BE2C (cell line): ENCODE measurements around the gene SPINK4.

Source experiments
- DNase-seq: peaks from one replicate; pipeline ENCODE4 v3.0.0-alpha.2; 2020
- H3K27me3 ChIP-seq: fragments of 250-450 bp; sonication (Bioruptor Pico); 2 replicates; pipeline ENCODE4 v1.5.1; 2020; ENCODE audit warnings: mild to moderate bottlenecking
- H3K36me3 ChIP-seq: fragments of 250-450 bp; sonication (Bioruptor Pico); 2 replicates; pipeline ENCODE4 v1.5.1; 2020; ENCODE audit warnings: mild to moderate bottlenecking
- H3K4me1 ChIP-seq: fragments of 250-450 bp; sonication (Bioruptor Pico); 2 replicates; pipeline ENCODE4 v1.5.1; 2020
- H3K4me3 ChIP-seq: 2 replicates; pipeline ENCODE4 v1.5.1; 2011; ENCODE audit warnings: low read depth, low read length
- H3K9me3 ChIP-seq: fragments of 250-450 bp; sonication (Bioruptor Pico); 2 replicates; pipeline ENCODE4 v1.5.1; 2020
- CTCF ChIP-seq: IDR thresholded peaks from 2 replicates; pipeline ENCODE4 v1.5.1; 2012; ENCODE audit warnings: mild to moderate bottlenecking, low read depth, low read length

SPINK4 gene

GRCh38 chr9:33236571-33236970 lies 3.4 kb upstream of the SPINK4 start:
- Histone ChIP-seq H3K36me3 (no peaks in the 10 kb centered on the region), H3K4me1 (peaks cover 7% of the 10 kb centered on the region), H3K27me3 (no peaks in the 10 kb centered on the region), H3K9me3 (no peaks in the 10 kb centered on the region), H3K4me3 (no peak overlapping the region)
- DNase-seq, result no peak
- TF ChIP-seq CTCF, result no peak

DNA sequence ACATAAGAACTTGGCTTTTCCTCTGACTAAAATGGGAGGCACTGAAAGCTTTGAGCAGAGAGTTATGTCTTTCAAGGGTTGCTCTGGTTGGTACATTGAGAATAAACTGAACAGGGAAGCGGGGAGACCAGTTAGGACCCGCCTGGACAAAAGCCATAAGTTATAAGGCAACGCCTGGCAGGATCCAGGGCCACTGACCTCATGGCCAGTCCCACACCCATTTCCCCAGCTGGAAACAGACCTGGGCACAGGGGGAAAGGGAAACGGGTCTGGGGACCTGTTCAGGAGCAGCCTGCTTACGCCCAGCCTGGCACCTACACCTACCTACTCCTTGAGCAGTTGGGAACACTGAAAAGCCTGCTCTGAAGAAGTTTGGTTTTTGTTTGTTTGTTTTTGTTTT lies 1.3 kb downstream of the SPINK4 start:
- DNase-seq, result no peak
- no peaks in the 10 kb centered on the region for H3K27me3 ChIP-seq
- TF ChIP-seq CTCF, result no peak
- no peak overlapping the region for H3K4me3 ChIP-seq
- no peaks in the 10 kb centered on the region for H3K36me3 ChIP-seq
- no peaks in the 10 kb centered on the region for H3K9me3 ChIP-seq
- peaks cover 7% of the 10 kb centered on the region for H3K4me1 ChIP-seq

- H3K4me1 ChIP-seq, result peaks cover 7% of the 10 kb centered on the region
- no peak for DNase-seq
- TF ChIP-seq CTCF, result no peak
- no peaks in the 10 kb centered on the region for H3K36me3 ChIP-seq
- H3K4me3 ChIP-seq, result no peak overlapping the region
- H3K27me3 ChIP-seq, result no peaks in the 10 kb centered on the region
- no peaks in the 10 kb centered on the region for H3K9me3 ChIP-seq
Observed at GRCh38 chr9:33242609-33243134, 2.7 kb downstream of the SPINK4 start.

DNA sequence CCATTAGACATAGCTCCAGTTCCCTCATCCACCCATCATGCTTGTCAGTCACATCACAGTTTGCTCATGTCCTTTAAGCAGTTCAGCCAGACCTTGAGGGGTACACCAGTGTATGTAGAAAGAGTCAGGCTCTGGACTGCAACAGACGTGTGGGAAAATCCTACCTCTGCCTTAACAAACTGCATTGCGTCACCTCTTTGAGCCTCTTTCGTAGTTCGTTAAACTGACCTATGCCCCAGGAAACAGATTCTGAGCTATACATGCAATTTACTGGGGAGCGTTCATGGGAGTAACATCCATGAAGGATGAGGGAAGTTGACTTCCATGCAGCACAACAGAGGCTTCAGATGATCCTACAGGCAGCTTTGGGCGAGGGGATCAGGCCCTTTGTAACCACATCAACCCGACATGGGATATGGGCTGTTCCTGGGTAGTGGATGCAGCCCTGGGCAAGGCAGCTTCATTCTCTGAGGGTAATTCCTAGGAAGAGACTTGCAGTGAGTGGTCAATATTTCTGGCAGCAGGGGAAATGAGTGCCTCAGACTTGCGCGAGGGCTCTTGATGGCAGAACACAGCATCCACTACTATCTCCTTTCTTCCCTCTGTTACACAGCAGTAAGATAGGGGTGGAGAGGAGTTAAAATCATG lies 4.3 kb downstream of the SPINK4 start:
- Histone ChIP-seq H3K4me3 (no peak overlapping the region), H3K9me3 (no peaks in the 10 kb centered on the region), H3K4me1 (peaks cover 7% of the 10 kb centered on the region), H3K27me3 (no peaks in the 10 kb centered on the region), H3K36me3 (no peaks in the 10 kb centered on the region; the same call in 1 of the 2 replicates)
- no peak for TF ChIP-seq CTCF
- DNase-seq, result no peak

- no peaks in the 10 kb centered on the region for H3K9me3 ChIP-seq
- TF ChIP-seq CTCF, result no peak
- H3K4me1 ChIP-seq, result no peaks in the 10 kb centered on the region; the same call in 1 of the 2 replicates
- no peak for DNase-seq
- no peak overlapping the region for H3K4me3 ChIP-seq
- no peaks in the 10 kb centered on the region for H3K27me3 ChIP-seq
- no peaks in the 10 kb centered on the region; the same call in none of the 2 replicates for H3K36me3 ChIP-seq
Observed at GRCh38 chr9:33245341-33245740, 5.4 kb downstream of the SPINK4 start.

DNA sequence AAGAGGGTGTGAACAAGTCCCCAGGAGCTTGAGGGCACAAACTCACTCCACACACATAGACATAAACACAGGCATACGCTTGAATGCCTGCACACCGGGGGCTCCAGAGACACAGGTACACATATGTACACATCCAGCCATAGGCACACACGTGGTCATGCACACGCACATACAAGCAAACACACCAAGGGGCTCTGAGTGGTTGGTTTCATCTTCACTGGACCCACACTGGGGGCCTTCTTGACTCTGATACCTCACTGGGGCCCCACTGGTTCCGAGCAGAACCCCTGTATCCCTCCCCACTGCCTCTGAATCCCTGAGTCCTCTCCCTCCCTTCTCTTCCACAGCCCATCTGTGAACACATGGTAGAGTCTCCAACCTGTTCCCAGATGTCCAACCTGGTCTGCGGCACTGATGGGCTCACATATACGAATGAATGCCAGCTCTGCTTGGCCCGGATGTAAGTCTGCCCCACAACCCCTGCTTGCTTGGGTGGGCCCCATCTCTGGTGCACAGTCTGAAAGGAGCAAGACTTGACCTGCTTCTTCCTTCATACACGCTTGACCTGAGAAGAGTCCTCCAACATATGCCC lies 6.4 kb downstream of the SPINK4 start:
- H3K36me3 ChIP-seq, result peaks cover 4% of the 10 kb centered on the region
- no peak for TF ChIP-seq CTCF
- no peak for DNase-seq

More for the DNA sequence above, 6.4 kb downstream of the SPINK4 start:
- Histone ChIP-seq H3K4me3 (no peak overlapping the region), H3K9me3 (no peaks in the 10 kb centered on the region), H3K4me1 (no peaks in the 10 kb centered on the region), H3K27me3 (no peaks in the 10 kb centered on the region)
